C4-2B (cell line): ENCODE measurements around the gene ZNF771.

ENCODE experiments used
- CTCF ChIP-seq: fragments of 450-650 bp; conservative IDR thresholded peaks from 2 replicates; pipeline ENCODE4 v1.5.1; 2017; ENCODE audit warnings: mild to moderate bottlenecking
- ZFX ChIP-seq: fragments of 450-650 bp; IDR thresholded peaks from 2 replicates; pipeline ENCODE4 v1.6.1; 2017

GRCh38 chr16:30446203-30446595 is 38.8 kb downstream of the ZNF771 start:
- TF ChIP-seq CTCF (no peak), ZFX (no peak)
